ENCODE data around the gene TCTA. TPM values are rescaled to one million over a fixed set of nuclear protein-coding genes. Genes with fewer than 3 reads are reported as not detected.

TCTA gene
- total RNA-seq, 4 donors from 2014 or later, result 15.1 to 30.9 (median 24.0) TPM

GRCh38 chr3:49428752-49429080 lies 16.5 kb downstream of the TCTA start:
- peak; percentile 10 for ATAC-seq (ENCODE audit: low FRiP score)
- TF ChIP-seq CTCF (IDR thresholded peaks at IDR 0.05), result no peak
- DNase-seq (ENCODE audit: low spot score), result no peak

DNA sequence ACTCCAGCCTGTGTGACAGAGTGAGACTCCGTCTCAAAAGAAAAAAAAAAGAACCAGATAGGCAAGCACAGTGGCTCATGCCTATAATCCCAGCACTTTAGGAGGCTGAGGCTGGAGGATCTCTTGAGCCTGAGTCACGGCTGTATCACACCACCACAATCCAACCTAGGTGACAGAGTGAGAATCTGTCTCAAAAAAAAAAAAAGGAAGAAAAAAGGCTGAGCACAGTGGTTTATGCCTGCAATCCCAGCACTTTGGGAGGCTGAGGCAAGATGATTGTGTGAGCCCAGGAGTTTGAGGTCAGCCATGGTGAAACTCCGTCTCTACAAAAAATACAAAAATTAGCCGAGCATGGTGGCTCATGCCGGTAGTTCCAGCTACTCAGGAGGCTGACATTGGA lies 22.5 kb downstream of the TCTA start:
- ATAC-seq (ENCODE audit: low FRiP score) (no peak), DNase-seq (ENCODE audit: low spot score) (no peak)
- no peak for TF ChIP-seq CTCF (IDR thresholded peaks at IDR 0.05)

DNA sequence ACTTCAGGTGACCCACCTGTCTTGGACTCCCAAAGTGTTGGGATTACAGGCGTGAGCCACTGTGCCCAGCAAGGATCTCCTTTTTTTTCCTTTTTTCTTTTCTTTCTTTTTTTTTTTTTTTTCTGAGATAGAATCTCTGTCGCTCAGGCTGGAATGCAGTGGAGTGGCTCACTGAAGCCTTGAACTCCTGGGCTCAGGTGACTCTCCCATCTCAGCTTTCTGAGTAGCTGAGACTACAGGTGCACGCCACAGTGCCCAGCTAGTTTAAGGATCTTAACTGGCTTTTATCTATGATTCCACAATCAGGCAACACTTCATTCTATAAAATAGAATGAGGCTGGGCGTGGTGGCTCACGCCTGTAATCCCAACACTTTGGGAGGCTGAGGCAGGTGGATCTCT lies 33.2 kb downstream of the TCTA start:
- TF ChIP-seq CTCF (IDR thresholded peaks at IDR 0.05), result no peak
- no peak for DNase-seq (ENCODE audit: low spot score)
- ATAC-seq (ENCODE audit: low FRiP score), result no peak

DNA sequence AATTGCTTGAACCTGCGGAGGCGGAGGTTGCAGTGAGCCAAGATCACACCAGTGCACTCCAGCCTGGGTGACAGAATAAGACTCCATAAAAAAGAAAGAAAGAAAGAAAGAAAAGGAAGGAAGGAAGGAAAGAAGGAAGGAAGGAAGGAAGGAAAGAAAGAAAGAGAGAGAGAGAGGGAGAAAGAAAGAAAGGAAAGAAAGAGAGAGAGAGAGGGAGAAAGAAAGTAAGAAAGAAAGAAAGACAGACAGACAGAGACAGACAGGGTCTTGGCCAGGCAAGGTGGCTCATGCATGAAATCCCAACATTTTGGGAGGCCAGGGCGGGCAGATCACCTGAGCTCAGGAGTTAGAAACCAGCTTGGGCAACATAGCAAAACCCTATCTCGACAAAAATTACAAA lies 41.4 kb downstream of the TCTA start:
- DNase-seq (ENCODE audit: low spot score) (no peak), ATAC-seq (ENCODE audit: low FRiP score) (no peak)
- no peak for TF ChIP-seq CTCF (IDR thresholded peaks at IDR 0.05)

DNA sequence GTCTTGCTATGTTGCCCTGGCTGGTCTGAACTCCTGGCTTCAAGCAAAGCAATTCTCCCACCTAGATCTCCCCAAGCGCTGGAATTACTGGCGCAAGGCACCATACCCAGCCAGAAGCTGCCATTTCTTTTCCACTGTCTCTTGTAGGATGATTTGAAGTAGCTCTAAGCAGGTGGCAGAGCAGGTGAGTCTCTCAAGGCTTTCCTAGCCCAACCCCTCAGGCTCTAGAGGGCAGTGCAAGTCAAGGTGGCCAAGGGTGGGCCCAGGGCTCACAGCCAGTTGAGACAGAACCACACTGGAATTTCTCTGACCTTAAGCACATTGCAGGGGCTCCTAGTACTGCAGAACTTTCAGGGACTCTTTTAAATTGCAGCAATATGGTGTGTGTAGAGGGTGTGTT lies 42.2 kb downstream of the TCTA start:
- TF ChIP-seq CTCF (IDR thresholded peaks at IDR 0.05), result no peak
- DNase-seq (ENCODE audit: low spot score) (no peak), ATAC-seq (ENCODE audit: low FRiP score) (peak; percentile 23)

DNA sequence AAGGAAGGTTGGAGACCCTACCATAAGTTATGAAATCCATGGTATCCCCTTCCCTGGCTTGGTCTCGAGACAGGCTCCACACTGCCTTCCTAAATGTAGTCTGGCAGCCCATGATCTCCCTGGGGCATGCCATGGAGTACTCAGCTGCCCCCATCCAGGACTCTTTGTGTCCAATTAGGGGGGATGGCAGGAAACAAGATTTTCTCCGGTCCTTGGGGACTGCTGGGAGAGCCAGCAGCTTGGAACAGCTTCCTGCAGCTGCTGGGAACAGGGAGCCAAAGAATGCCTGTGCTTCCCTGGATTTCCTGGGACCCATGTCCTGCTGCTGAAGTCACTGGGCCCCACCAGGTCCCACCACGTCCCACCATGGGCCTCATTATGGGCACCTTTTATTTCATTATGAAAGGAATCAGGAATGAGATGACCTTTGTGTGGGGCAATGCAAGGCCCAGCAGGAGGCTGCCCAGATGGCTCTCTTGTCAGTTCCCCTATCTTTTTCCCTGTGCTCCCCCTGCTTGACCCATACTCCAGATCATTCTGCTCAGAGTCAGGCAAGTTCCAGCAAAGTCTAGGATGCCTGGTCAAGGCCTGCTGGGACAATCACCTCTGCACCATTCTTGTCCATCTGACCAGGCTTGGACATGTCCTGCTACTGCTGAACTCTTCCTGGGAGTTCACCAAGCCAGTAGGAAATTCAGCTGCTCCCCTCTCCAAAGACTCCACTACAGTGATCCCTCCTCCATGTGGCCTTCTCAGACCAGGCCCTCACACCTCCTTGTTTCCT lies 42.9 kb downstream of the TCTA start:
- ATAC-seq (ENCODE audit: low FRiP score), result no peak
- no peak for TF ChIP-seq CTCF (IDR thresholded peaks at IDR 0.05)
- no peak for DNase-seq (ENCODE audit: low spot score)

- ATAC-seq (ENCODE audit: low FRiP score), result no peak
- no peak for TF ChIP-seq CTCF (IDR thresholded peaks at IDR 0.05)
- no peak for DNase-seq (ENCODE audit: low spot score)
Measured at GRCh38 chr3:49456466-49456865, 44.2 kb downstream of the TCTA start.

All from omental fat pad (tissue), 4 donors.